ENCODE data around the gene LRRN2.

DNA sequence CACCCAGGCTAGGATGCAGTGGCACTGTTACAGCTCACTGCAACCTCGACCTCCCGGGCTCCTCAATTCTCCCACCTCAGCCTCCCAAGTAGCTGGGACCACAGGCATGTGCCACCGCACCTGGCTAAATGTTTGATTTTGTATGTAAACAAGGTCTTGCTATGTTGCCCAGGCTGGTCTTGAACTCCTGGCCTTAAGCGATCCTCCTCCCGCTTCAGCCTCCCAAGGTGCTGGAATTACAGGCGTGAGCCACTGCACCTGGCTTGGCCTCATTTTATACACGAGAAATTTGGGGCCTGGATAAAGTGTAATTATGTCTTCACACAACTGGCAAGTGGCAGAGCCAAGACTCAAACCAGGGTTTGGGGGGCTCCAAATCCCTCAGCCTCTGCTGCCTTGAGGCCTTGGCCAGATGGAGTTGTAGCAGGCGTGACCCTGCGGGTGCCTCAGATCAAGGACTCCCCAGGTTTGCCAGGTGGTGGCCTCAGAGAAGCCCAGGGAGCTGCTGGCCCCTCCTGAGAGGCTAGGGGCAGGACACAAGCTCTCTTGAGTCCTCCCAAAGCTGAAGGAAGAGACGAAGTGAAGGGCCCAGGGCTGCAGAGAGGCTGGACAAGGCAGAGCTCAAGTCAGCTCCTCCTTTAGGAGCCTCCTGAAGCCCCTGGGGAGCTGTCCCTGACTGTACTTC lies 107.6 kb downstream of the LRRN2 start:
- TF ChIP-seq, protein P1, sequence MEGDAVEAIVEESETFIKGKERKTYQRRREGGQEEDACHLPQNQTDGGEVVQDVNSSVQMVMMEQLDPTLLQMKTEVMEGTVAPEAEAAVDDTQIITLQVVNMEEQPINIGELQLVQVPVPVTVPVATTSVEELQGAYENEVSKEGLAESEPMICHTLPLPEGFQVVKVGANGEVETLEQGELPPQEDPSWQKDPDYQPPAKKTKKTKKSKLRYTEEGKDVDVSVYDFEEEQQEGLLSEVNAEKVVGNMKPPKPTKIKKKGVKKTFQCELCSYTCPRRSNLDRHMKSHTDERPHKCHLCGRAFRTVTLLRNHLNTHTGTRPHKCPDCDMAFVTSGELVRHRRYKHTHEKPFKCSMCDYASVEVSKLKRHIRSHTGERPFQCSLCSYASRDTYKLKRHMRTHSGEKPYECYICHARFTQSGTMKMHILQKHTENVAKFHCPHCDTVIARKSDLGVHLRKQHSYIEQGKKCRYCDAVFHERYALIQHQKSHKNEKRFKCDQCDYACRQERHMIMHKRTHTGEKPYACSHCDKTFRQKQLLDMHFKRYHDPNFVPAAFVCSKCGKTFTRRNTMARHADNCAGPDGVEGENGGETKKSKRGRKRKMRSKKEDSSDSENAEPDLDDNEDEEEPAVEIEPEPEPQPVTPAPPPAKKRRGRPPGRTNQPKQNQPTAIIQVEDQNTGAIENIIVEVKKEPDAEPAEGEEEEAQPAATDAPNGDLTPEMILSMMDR (IDR thresholded peaks at IDR 0.05): no peak
- TF ChIP-seq POLR2A (IDR thresholded peaks at IDR 0.05): no peak

All from body of pancreas (tissue), 4 donors.